ENCODE results near the gene PDXDC1. TPM values are rescaled to one million over a fixed set of nuclear protein-coding genes. Genes with fewer than 3 reads are reported as not detected.
A peak's percentile ranks its signal among the peaks of the same experiment; 100 is the strongest.

PDXDC1 gene
- total RNA-seq, 1 donor from 2014 or later, result 69.1 TPM

DNA sequence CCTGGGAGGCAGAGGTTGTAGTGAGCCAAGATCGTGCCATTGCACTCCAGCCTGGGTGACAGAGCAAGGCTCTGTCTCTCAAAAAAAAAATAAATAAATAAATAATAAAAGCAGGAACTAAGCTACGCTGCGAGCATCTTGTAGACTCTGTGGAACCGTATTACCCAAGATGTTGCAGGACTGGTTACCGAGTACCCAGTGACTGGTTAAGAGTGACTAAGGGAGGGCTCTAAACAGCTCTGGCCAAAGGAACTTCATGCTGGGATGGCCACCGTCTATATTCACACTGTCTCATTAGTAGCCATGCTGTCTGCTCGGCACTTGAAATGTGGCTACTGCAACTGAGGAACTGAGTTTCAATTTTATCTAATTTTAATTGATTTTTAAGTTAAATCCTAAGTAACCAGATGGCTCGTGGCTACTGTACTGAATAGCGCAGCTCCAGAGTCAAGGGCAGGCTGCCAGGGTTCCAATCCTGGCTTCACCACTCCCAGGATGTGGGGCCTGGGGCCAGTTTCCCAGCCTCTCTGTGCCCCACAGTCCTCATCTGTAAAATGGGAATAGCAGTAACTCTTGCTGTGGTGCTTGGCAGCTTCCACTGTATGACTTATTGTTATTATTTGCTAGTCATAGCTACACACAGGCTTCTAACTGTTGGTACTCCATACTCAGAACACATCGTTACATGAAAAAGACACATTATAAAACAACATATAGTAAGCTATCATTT is 78.1 kb downstream of the PDXDC1 start:
- peaks cover 51% of the 10 kb centered on the region for H3K79me2 ChIP-seq (ENCODE audit: low read depth)
- no peaks in the 10 kb centered on the region for H3K36me3 Mint-ChIP-seq

GRCh38 chr16:15053904-15054303 is 79.1 kb downstream of the PDXDC1 start:
- Mint-ChIP-seq H3K4me3 (peak overlapping the region; percentile 90), H3K4me1 (peaks cover 12% of the 10 kb centered on the region), H3K36me3 (peaks cover 2% of the 10 kb centered on the region), H3K27ac (no peak overlapping the region), H3K9me3 (no peaks in the 10 kb centered on the region), H3K27me3 (ENCODE audit: insufficient read depth, low read depth) (peaks cover 2% of the 10 kb centered on the region)
- Histone ChIP-seq H3K4me1 (no peaks in the 10 kb centered on the region), H3K79me2 (ENCODE audit: low read depth) (peaks cover 51% of the 10 kb centered on the region), H3K9ac (no peak overlapping the region), H3F3A (ENCODE audit: low read depth) (peaks cover 20% of the 10 kb centered on the region), H3K4me2 (no peak overlapping the region), H4K20me1 (ENCODE audit: low read depth) (peaks cover 4% of the 10 kb centered on the region), H3K36me3 (no peaks in the 10 kb centered on the region), H3K27me3 (no peaks in the 10 kb centered on the region), H3K9me3 (ENCODE audit: low read depth) (no peaks in the 10 kb centered on the region), H2AFZ (replicated peaks) (no peak overlapping the region), H3K27ac (no peak overlapping the region), H3K4me3 (no peak overlapping the region)
- no peak for DNase-seq (ENCODE audit: low spot score)
- TF ChIP-seq, protein P1, sequence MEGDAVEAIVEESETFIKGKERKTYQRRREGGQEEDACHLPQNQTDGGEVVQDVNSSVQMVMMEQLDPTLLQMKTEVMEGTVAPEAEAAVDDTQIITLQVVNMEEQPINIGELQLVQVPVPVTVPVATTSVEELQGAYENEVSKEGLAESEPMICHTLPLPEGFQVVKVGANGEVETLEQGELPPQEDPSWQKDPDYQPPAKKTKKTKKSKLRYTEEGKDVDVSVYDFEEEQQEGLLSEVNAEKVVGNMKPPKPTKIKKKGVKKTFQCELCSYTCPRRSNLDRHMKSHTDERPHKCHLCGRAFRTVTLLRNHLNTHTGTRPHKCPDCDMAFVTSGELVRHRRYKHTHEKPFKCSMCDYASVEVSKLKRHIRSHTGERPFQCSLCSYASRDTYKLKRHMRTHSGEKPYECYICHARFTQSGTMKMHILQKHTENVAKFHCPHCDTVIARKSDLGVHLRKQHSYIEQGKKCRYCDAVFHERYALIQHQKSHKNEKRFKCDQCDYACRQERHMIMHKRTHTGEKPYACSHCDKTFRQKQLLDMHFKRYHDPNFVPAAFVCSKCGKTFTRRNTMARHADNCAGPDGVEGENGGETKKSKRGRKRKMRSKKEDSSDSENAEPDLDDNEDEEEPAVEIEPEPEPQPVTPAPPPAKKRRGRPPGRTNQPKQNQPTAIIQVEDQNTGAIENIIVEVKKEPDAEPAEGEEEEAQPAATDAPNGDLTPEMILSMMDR (IDR thresholded peaks at IDR 0.05), result no peak
- TF ChIP-seq EZH2 (IDR thresholded peaks at IDR 0.05), result no peak
- no peak for TF ChIP-seq EZH2phosphoT487 (IDR thresholded peaks at IDR 0.05)

More for the DNA sequence above, 78.1 kb downstream of the PDXDC1 start:
- H3K4me2 ChIP-seq, result no peak overlapping the region
- no peak overlapping the region for H2AFZ ChIP-seq (replicated peaks)
- no peak overlapping the region for H3K4me3 ChIP-seq
- DNase-seq (ENCODE audit: low spot score), result no peak
- Mint-ChIP-seq H3K27ac (no peak overlapping the region), H3K4me3 (no peak overlapping the region), H3K27me3 (ENCODE audit: insufficient read depth, low read depth) (peaks cover 2% of the 10 kb centered on the region), H3K9me3 (no peaks in the 10 kb centered on the region), H3K4me1 (peaks cover 12% of the 10 kb centered on the region)
- H3F3A ChIP-seq (ENCODE audit: low read depth), result peaks cover 16% of the 10 kb centered on the region
- H4K20me1 ChIP-seq (ENCODE audit: low read depth), result peaks cover 4% of the 10 kb centered on the region
- no peaks in the 10 kb centered on the region for H3K9me3 ChIP-seq (ENCODE audit: low read depth)
- no peak overlapping the region for H3K9ac ChIP-seq
- H3K27me3 ChIP-seq, result no peaks in the 10 kb centered on the region
- TF ChIP-seq, protein P1 (IDR thresholded peaks at IDR 0.05), result no peak
- TF ChIP-seq EZH2 (IDR thresholded peaks at IDR 0.05), result no peak
- no peak for TF ChIP-seq EZH2phosphoT487 (IDR thresholded peaks at IDR 0.05)
- H3K36me3 ChIP-seq, result no peaks in the 10 kb centered on the region
- H3K4me1 ChIP-seq, result no peaks in the 10 kb centered on the region
- H3K27ac ChIP-seq, result no peak overlapping the region

GRCh38 chr16:15054357-15055140 is 79.7 kb downstream of the PDXDC1 start:
- no peaks in the 10 kb centered on the region for H3K27me3 ChIP-seq

More at GRCh38 chr16:15054357-15055140, 79.7 kb downstream of the PDXDC1 start:
- peak overlapping the region; percentile 94 for H2AFZ ChIP-seq (replicated peaks)
- DNase-seq (ENCODE audit: low spot score), result no peak
- H3K9me3 ChIP-seq (ENCODE audit: low read depth), result no peaks in the 10 kb centered on the region
- H3K27ac Mint-ChIP-seq, result no peak overlapping the region
- TF ChIP-seq EZH2 (IDR thresholded peaks at IDR 0.05) (no peak), EZH2phosphoT487 (IDR thresholded peaks at IDR 0.05) (no peak)
- TF ChIP-seq, protein P1 (IDR thresholded peaks at IDR 0.05), result no peak
- peaks cover 4% of the 10 kb centered on the region for H4K20me1 ChIP-seq (ENCODE audit: low read depth)
- H3K4me3 ChIP-seq, result peak overlapping the region; percentile 99
- no peak overlapping the region for H3K27ac ChIP-seq
- no peaks in the 10 kb centered on the region for H3K4me1 ChIP-seq
- H3K36me3 ChIP-seq, result no peaks in the 10 kb centered on the region
- H3K4me3 Mint-ChIP-seq, result peak overlapping the region; percentile 90
- no peak overlapping the region for H3K9ac ChIP-seq
- peaks cover 2% of the 10 kb centered on the region for H3K27me3 Mint-ChIP-seq (ENCODE audit: insufficient read depth, low read depth)
- no peaks in the 10 kb centered on the region for H3K9me3 Mint-ChIP-seq
- peaks cover 12% of the 10 kb centered on the region for H3K4me1 Mint-ChIP-seq
- H3K4me2 ChIP-seq, result peak overlapping the region; percentile 84
- peaks cover 2% of the 10 kb centered on the region for H3K36me3 Mint-ChIP-seq
- H3F3A ChIP-seq (ENCODE audit: low read depth), result peaks cover 20% of the 10 kb centered on the region
- H3K79me2 ChIP-seq (ENCODE audit: low read depth), result peaks cover 45% of the 10 kb centered on the region

Measured in neural progenitor cell (in vitro differentiated cells).